Smooth muscle cell (in vitro differentiated cells): ENCODE data around the gene KCNH2. TPM values are rescaled to one million over a fixed set of nuclear protein-coding genes. Genes with fewer than 3 reads are reported as not detected.
A peak's percentile ranks its signal among the peaks of the same experiment; 100 is the strongest.

Source experiments
- DNase-seq: peaks from one replicate; lab custom pipeline; 2025; ENCODE audit not compliant: unreplicated experiment; lab: John Stamatoyannopoulos, UW
- H2AFZ ChIP-seq: fragments of 200-600 bp; sonication (generic); 2 replicates; pipeline ENCODE4 v1.6.0; 2016; ENCODE audit warnings: antibody characterized with exemption, low read depth, mild to moderate bottlenecking
- H3F3A ChIP-seq: fragments of 200-600 bp; sonication (generic); 2 replicates; pipeline ENCODE4 v1.6.0; 2017; ENCODE audit warnings: antibody characterized with exemption, low read depth
- H3K27ac ChIP-seq: fragments of 200-600 bp; sonication (generic); 2 replicates; pipeline ENCODE4 v1.5.1; 2016; ENCODE audit warnings: low read depth, mild to moderate bottlenecking
- H3K27me3 ChIP-seq: fragments of 200-600 bp; sonication (generic); 2 replicates; pipeline ENCODE4 v1.6.1; 2016; ENCODE audit warnings: low read depth, mild to moderate bottlenecking
- H3K36me3 ChIP-seq: fragments of 200-600 bp; sonication (generic); 2 replicates; pipeline ENCODE4 v1.5.1; 2016; ENCODE audit warnings: low read depth
- H3K4me1 ChIP-seq: fragments of 200-600 bp; sonication (generic); 2 replicates; pipeline ENCODE4 v1.5.1; 2016; ENCODE audit warnings: low read depth
- H3K4me2 ChIP-seq: fragments of 200-600 bp; sonication (generic); 2 replicates; pipeline ENCODE4 v1.6.0; 2016; ENCODE audit warnings: mild to moderate bottlenecking
- H3K4me3 ChIP-seq: fragments of 200-600 bp; sonication (generic); 2 replicates; pipeline ENCODE4 v1.5.1; 2016; ENCODE audit warnings: mild to moderate bottlenecking
- H3K79me2 ChIP-seq: fragments of 200-600 bp; sonication (generic); 2 replicates; pipeline ENCODE4 v1.6.0; 2016; ENCODE audit warnings: low read depth, mild to moderate bottlenecking
- H3K9ac ChIP-seq: fragments of 200-600 bp; sonication (generic); 2 replicates; pipeline ENCODE4 v1.6.0; 2016; ENCODE audit warnings: low read depth
- H3K9me3 ChIP-seq: fragments of 200-600 bp; sonication (generic); replicated peaks from 2 replicates; pipeline ENCODE4 v1.5.1; 2016; ENCODE audit warnings: low read depth
- H4K20me1 ChIP-seq: fragments of 200-600 bp; sonication (generic); 2 replicates; pipeline ENCODE4 v1.6.0; 2016; ENCODE audit warnings: low read depth
- CTCF ChIP-seq: fragments of 200-600 bp; sonication (generic); IDR thresholded peaks from 2 replicates; pipeline ENCODE4 v1.5.1; 2017; ENCODE audit warnings: borderline replicate concordance, mild to moderate bottlenecking, antibody characterized with exemption; ENCODE audit not compliant: insufficient read depth, poor library complexity, severe bottlenecking
- WGBS: methylation state at CpG from one replicate; pipeline ENCODE4 v1.1.7; 2016; ENCODE audit warnings: low lambda C conversion rate; 5-methylcytosine and 5-hydroxymethylcytosine counted together
- polyA plus RNA-seq: library from polyadenylated mRNA; unstranded; fragments of >200 nt; fragmentation: Nextera tagmentation; extraction: Ambion mirVana; gene quantifications from 2 replicates; pipeline ENCODE4 v1.2.1, GENCODE V29; 2016
- total RNA-seq: library from RNA; depleted of rRNA; stranded (reverse); fragments of >200 nt; gene quantifications from 2 replicates; pipeline ENCODE4 v1.2.3, GENCODE V29; 2014

KCNH2 gene
- total and polyA plus RNA-seq, 2 experiments from 2014 or later = 12.9 to 37.7 TPM

GRCh38 chr7:150951521-150951920, 26.6 kb downstream of the KCNH2 start:
- Histone ChIP-seq H3K27ac (no peak overlapping the region), H3K27me3 (no peaks in the 10 kb centered on the region), H3K9me3 (no peaks in the 10 kb centered on the region), H3K4me1 (peaks cover 43% of the 10 kb centered on the region), H3K4me2 (no peak overlapping the region), H3K36me3 (no peaks in the 10 kb centered on the region), H3F3A (no peaks in the 10 kb centered on the region), H3K4me3 (no peak overlapping the region), H3K79me2 (peaks cover 3% of the 10 kb centered on the region), H3K9ac (no peak overlapping the region), H4K20me1 (no peaks in the 10 kb centered on the region), H2AFZ (no peak overlapping the region)
- no peak for DNase-seq
- TF ChIP-seq CTCF = no peak
- 98% methylated on average over 25 of the region's 28 CpGs for WGBS

- 95% methylated on average over 12 of the region's 16 CpGs for WGBS
- no peaks in the 10 kb centered on the region for H3F3A ChIP-seq
Observed at GRCh38 chr7:150951181-150951520, 27.0 kb downstream of the KCNH2 start.

GRCh38 chr7:150950496-150951180, 27.5 kb downstream of the KCNH2 start:
- H3K27ac ChIP-seq = no peak overlapping the region
- H3K4me3 ChIP-seq = no peak overlapping the region
- no peak overlapping the region for H2AFZ ChIP-seq
- peaks cover 38% of the 10 kb centered on the region for H3K4me1 ChIP-seq
- no peaks in the 10 kb centered on the region for H3K36me3 ChIP-seq
- no peak overlapping the region for H3K4me2 ChIP-seq
- no peak for TF ChIP-seq CTCF
- no peak overlapping the region for H3K9ac ChIP-seq
- H3K79me2 ChIP-seq = peaks cover 3% of the 10 kb centered on the region
- no peaks in the 10 kb centered on the region for H4K20me1 ChIP-seq
- 95% methylated on average over 24 of the region's 27 CpGs for WGBS
- no peaks in the 10 kb centered on the region for H3F3A ChIP-seq
- H3K27me3 ChIP-seq = no peaks in the 10 kb centered on the region
- DNase-seq = no peak
- H3K9me3 ChIP-seq = no peaks in the 10 kb centered on the region

More at GRCh38 chr7:150951181-150951520, 27.0 kb downstream of the KCNH2 start:
- Histone ChIP-seq H3K36me3 (no peaks in the 10 kb centered on the region), H3K9me3 (no peaks in the 10 kb centered on the region), H3K79me2 (peaks cover 3% of the 10 kb centered on the region), H3K27ac (no peak overlapping the region), H4K20me1 (no peaks in the 10 kb centered on the region), H3K4me1 (peaks cover 41% of the 10 kb centered on the region), H3K27me3 (no peaks in the 10 kb centered on the region), H3K9ac (no peak overlapping the region), H3K4me3 (no peak overlapping the region), H2AFZ (no peak overlapping the region), H3K4me2 (no peak overlapping the region)
- no peak for DNase-seq
- TF ChIP-seq CTCF = no peak

- no peaks in the 10 kb centered on the region for H3K36me3 ChIP-seq
- H3K79me2 ChIP-seq = peaks cover 3% of the 10 kb centered on the region
- no peaks in the 10 kb centered on the region for H3K9me3 ChIP-seq
- peaks cover 39% of the 10 kb centered on the region for H3K4me1 ChIP-seq
- H3K4me2 ChIP-seq = peak overlapping the region; percentile 50
- TF ChIP-seq CTCF = no peak
- no peaks in the 10 kb centered on the region for H4K20me1 ChIP-seq
- no peaks in the 10 kb centered on the region for H3K27me3 ChIP-seq
- peak overlapping the region; percentile 20 for H3K27ac ChIP-seq
- no peak overlapping the region for H3K4me3 ChIP-seq
- 87% methylated on average over 16 of the region's 16 CpGs for WGBS
- H2AFZ ChIP-seq = no peak overlapping the region
- H3K9ac ChIP-seq = no peak overlapping the region
- DNase-seq = no peak
- H3F3A ChIP-seq = no peaks in the 10 kb centered on the region
Observed at GRCh38 chr7:150949971-150950491, 28.1 kb downstream of the KCNH2 start.
